BLaER1 treated with 17β-estradiol and CSF1 and Interleukin-3, amounts not matched to agents 10 nM and 100 nM (cell line): ENCODE results near the gene HAUS8.

ENCODE experiments used
- H3K27ac ChIP-seq, 11 experiments: shearing (Covaris generic); formaldehyde crosslinking; 2 replicates each; pipeline ENCODE4 v1.8.1; 2022
- H3K27me3 ChIP-seq, 11 experiments: shearing (Covaris generic); formaldehyde crosslinking; 2 replicates each; pipeline ENCODE4 v1.8.1; 2022
- H3K36me3 ChIP-seq, 11 experiments: shearing (Covaris generic); formaldehyde crosslinking; 2 replicates each; pipeline ENCODE4 v1.8.1; 2022
- H3K4me1 ChIP-seq, 10 experiments: shearing (Covaris generic); formaldehyde crosslinking; 2 replicates each; pipeline ENCODE4 v1.8.1; 2022
- H3K4me2 ChIP-seq, 11 experiments: shearing (Covaris generic); formaldehyde crosslinking; 2 replicates each; pipeline ENCODE4 v1.8.1; 2022
- H3K4me3 ChIP-seq, 10 experiments: shearing (Covaris generic); formaldehyde crosslinking; 2 replicates each; pipeline ENCODE4 v1.8.1; 2022
- H3K9ac ChIP-seq, 11 experiments: shearing (Covaris generic); formaldehyde crosslinking; 2 replicates each; pipeline ENCODE4 v1.8.1; 2022
- H3K9me3 ChIP-seq, 11 experiments: shearing (Covaris generic); formaldehyde crosslinking; replicated peaks in 1 of 11; 2 replicates each; pipeline ENCODE4 v1.8.1; 2022
- H4K20me1 ChIP-seq, 11 experiments: shearing (Covaris generic); formaldehyde crosslinking; 2 replicates each; pipeline ENCODE4 v1.8.1; 2022
- Cebpa-rat ChIP-seq, 11 experiments: shearing (Covaris generic); IDR thresholded peaks; 2 replicates each; pipeline ENCODE4 v1.8.1; 2022

Gene HAUS8

GRCh38 chr19:17075035-17075863 lies at the start of gene HAUS8, which contains the start of gene MYO9B:
Gene HAUS8, minus strand, starts transcription at chr19:17075452. Its CDS starts 30 bp downstream, at chr19:17075422.
Gene MYO9B, plus strand, starts transcription at chr19:17075777. Its CDS starts 25,941 bp downstream, at chr19:17101718.
- peak within 1 kb of the TSS; percentile 78 to 97 (median 93) for H3K4me3 ChIP-seq
- no peak for TF ChIP-seq Cebpa-rat (IDR thresholded peaks at IDR 0.05)
- H3K4me1 ChIP-seq: peaks cover 59 to 78% (median 63%) of the 10 kb centered on the region in 10 experiments
- peaks cover 23 to 72% (median 39%) of the 10 kb centered on the region in 11 experiments; a peak in 21 of 22 replicates for H4K20me1 ChIP-seq
- H3K36me3 ChIP-seq: peaks cover 25 to 47% (median 36%) of the 10 kb centered on the region in 11 experiments; a peak in 21 of 22 replicates
- H3K9me3 ChIP-seq: no peaks in the 10 kb centered on the region
- H3K9ac ChIP-seq: peak within 1 kb of the TSS; percentile 86 to 96 (median 92)
- H3K27me3 ChIP-seq: no peaks in the 10 kb centered on the region
- H3K4me2 ChIP-seq: peak within 1 kb of the TSS; percentile 94 to 100 (median 99)
- peak within 1 kb of the TSS; percentile 77 to 99 (median 92) for H3K27ac ChIP-seq

GRCh38 chr19:17124025-17124424 lies 48.8 kb upstream of the HAUS8 start:
- Histone ChIP-seq H3K4me2 (peak overlapping the region; percentile 80 to 97 (median 92); a peak in 17 of 22 replicates), H3K4me1 (peaks cover 34 to 93% (median 47%) of the 10 kb centered on the region in 10 experiments), H3K4me3 (no peak overlapping the region), H3K9ac (peak overlapping the region in 2 of 11 experiments; percentile 50 to 67; a peak in 2 of 22 replicates), H3K27me3 (no peaks in the 10 kb centered on the region), H4K20me1 (peaks cover 0 to 51% (median 24%) of the 10 kb centered on the region in 11 experiments; a peak in 16 of 22 replicates), H3K9me3 (peaks cover 0 to 21% (median 15%) of the 10 kb centered on the region in 11 experiments; a peak in 15 of 22 replicates), H3K27ac (peak overlapping the region; percentile 0 to 94 (median 88); a peak in 14 of 22 replicates), H3K36me3 (peaks cover 59 to 74% (median 70%) of the 10 kb centered on the region in 11 experiments)
- TF ChIP-seq Cebpa-rat (IDR thresholded peaks at IDR 0.05): no peak

DNA sequence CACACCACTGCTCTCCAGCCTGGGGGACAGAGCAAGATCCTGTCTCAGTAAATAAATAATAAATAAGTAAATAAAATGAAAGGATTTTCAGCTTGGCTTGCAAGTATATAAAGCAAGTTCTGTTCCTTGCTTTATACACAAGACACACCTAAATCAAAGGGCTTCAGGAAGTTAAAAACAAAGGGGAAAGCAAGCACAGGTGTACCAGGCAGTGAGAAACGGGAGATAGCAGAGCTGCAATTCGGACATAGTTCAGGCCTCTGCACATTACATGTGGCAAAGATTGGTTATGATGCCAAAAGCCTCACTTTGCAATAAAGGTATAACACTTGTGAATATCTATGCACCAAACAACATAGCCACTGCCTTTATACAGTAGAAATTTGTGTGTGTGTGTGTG lies 47.8 kb upstream of the HAUS8 start:
- no peak for TF ChIP-seq Cebpa-rat (IDR thresholded peaks at IDR 0.05)
- no peak overlapping the region for H3K4me3 ChIP-seq
- peak overlapping the region in 1 of 11 experiments; percentile 97; a peak in 2 of 22 replicates for H3K4me2 ChIP-seq
- H4K20me1 ChIP-seq: peaks cover 6 to 51% (median 29%) of the 10 kb centered on the region in 11 experiments; a peak in 17 of 22 replicates
- peaks cover 25 to 86% (median 39%) of the 10 kb centered on the region in 10 experiments for H3K4me1 ChIP-seq
- no peak overlapping the region for H3K27ac ChIP-seq
- H3K9me3 ChIP-seq: peaks cover 0 to 21% (median 15%) of the 10 kb centered on the region in 11 experiments; a peak in 15 of 22 replicates
- no peaks in the 10 kb centered on the region for H3K27me3 ChIP-seq
- H3K36me3 ChIP-seq: peaks cover 56 to 74% (median 66%) of the 10 kb centered on the region in 11 experiments
- no peak overlapping the region for H3K9ac ChIP-seq

DNA sequence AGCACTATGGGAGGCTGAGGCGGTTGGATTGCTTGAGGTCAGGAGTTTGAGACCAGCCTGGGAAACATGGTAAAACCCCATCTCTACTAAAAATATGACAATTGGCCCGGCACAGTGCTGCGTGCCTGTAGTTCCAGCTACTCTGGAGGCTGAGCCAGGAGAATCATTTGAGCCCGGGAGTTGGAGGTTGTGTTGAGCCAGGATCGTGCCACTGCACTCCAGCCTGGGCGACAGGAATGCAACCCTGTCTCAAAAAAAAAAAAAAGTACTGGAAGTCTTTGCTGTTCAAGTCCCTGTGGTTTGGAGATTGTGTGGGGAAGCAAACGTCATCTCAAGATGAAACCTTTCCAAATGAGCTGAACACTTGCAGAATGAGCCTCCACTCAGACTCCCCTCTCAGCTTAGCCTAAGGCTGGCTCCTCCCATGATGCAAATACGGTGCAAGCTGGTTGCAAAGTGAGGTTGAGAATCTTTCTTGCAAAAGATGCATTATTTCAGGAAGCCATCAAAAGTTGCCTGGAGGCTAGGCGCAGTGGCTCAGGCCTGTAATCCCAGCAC lies 46.6 kb upstream of the HAUS8 start:
- TF ChIP-seq Cebpa-rat (IDR thresholded peaks at IDR 0.05): no peak
- no peak overlapping the region for H3K27ac ChIP-seq
- peaks cover 17 to 63% (median 36%) of the 10 kb centered on the region in 11 experiments; a peak in 19 of 22 replicates for H4K20me1 ChIP-seq
- peaks cover 0 to 21% (median 15%) of the 10 kb centered on the region in 11 experiments; a peak in 15 of 22 replicates for H3K9me3 ChIP-seq
- peak overlapping the region in 2 of 11 experiments; percentile 11 to 50; a peak in 1 of 22 replicates for H3K4me2 ChIP-seq
- no peak overlapping the region for H3K9ac ChIP-seq
- peaks cover 46 to 64% (median 56%) of the 10 kb centered on the region in 11 experiments for H3K36me3 ChIP-seq
- no peaks in the 10 kb centered on the region for H3K27me3 ChIP-seq
- H3K4me3 ChIP-seq: no peak overlapping the region
- peaks cover 36 to 87% (median 42%) of the 10 kb centered on the region in 10 experiments for H3K4me1 ChIP-seq

- H3K4me2 ChIP-seq: no peak overlapping the region
- peaks cover 29 to 88% (median 36%) of the 10 kb centered on the region in 10 experiments for H3K4me1 ChIP-seq
- no peaks in the 10 kb centered on the region for H3K27me3 ChIP-seq
- H3K27ac ChIP-seq: no peak overlapping the region
- H3K4me3 ChIP-seq: no peak overlapping the region
- peaks cover 23 to 80% (median 54%) of the 10 kb centered on the region in 11 experiments; a peak in 20 of 22 replicates for H4K20me1 ChIP-seq
- no peak overlapping the region for H3K9ac ChIP-seq
- peaks cover 70 to 88% (median 79%) of the 10 kb centered on the region in 11 experiments for H3K36me3 ChIP-seq
- peaks cover 0 to 32% (median 19%) of the 10 kb centered on the region in 11 experiments; a peak in 17 of 22 replicates for H3K9me3 ChIP-seq
- TF ChIP-seq Cebpa-rat (IDR thresholded peaks at IDR 0.05): no peak
These were observed 43.7 kb upstream of the HAUS8 start for GRCh38 chr19:17118957-17119356.

GRCh38 chr19:17116996-17117702 lies 41.9 kb upstream of the HAUS8 start:
- H3K9me3 ChIP-seq: peaks cover 0 to 22% (median 3%) of the 10 kb centered on the region in 11 experiments; a peak in 11 of 22 replicates
- H3K27ac ChIP-seq: peak overlapping the region; percentile 31 to 63 (median 44); a peak in 19 of 22 replicates
- H3K4me2 ChIP-seq: peak overlapping the region; percentile 56 to 88 (median 73)
- no peak overlapping the region for H3K4me3 ChIP-seq
- H4K20me1 ChIP-seq: peaks cover 33 to 98% (median 67%) of the 10 kb centered on the region in 11 experiments; a peak in 21 of 22 replicates
- no peaks in the 10 kb centered on the region for H3K27me3 ChIP-seq
- H3K9ac ChIP-seq: peak overlapping the region; percentile 6 to 57 (median 37); a peak in 14 of 22 replicates
- no peak for TF ChIP-seq Cebpa-rat (IDR thresholded peaks at IDR 0.05)
- peaks cover 70 to 88% (median 77%) of the 10 kb centered on the region in 11 experiments for H3K36me3 ChIP-seq
- peaks cover 47 to 88% (median 52%) of the 10 kb centered on the region in 10 experiments for H3K4me1 ChIP-seq

DNA sequence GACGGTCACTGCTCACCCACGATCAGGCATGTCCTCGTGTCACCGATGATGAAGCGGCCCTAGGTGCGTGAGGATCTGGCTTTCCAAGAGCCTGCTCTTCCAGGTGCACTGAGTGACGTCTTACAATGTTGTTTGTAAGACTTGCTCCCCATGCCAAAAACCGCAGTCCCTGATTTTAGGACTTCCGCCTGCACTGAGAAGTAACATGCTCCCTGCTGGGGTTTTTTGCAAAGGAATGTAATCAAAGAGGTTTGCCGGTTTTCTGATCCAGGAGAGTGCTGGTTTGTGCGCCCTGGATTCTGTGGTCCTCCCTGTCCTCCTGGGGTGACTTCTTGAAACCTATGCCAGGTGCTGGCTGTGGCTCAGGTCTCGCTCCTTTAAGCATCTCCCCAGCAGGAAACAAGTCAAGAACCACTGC lies 39.2 kb upstream of the HAUS8 start:
- Histone ChIP-seq H3K27ac (peak overlapping the region in 2 of 11 experiments; percentile 19 to 65; a peak in 1 of 22 replicates), H3K9me3 (peaks cover 0 to 17% (median 0%) of the 10 kb centered on the region in 11 experiments; a peak in 8 of 22 replicates), H3K36me3 (peaks cover 62 to 84% (median 69%) of the 10 kb centered on the region in 11 experiments), H3K9ac (no peak overlapping the region), H3K4me3 (no peak overlapping the region), H3K4me2 (peak overlapping the region in 6 of 11 experiments; percentile 64 to 99 (median 96); a peak in 7 of 22 replicates), H3K4me1 (peaks cover 71 to 97% (median 77%) of the 10 kb centered on the region in 10 experiments), H3K27me3 (no peaks in the 10 kb centered on the region), H4K20me1 (peaks cover 20 to 100% (median 83%) of the 10 kb centered on the region in 11 experiments; a peak in 21 of 22 replicates)
- no peak for TF ChIP-seq Cebpa-rat (IDR thresholded peaks at IDR 0.05)
